Measurements from ENCODE around the gene SMIM38. TPM values are rescaled to one million over a fixed set of nuclear protein-coding genes. Genes with fewer than 3 reads are reported as not detected.

The SMIM38 gene
- polyA plus RNA-seq, 1 experiment = 0.09 TPM

- Histone ChIP-seq H3K27ac (ENCODE audit: low read depth, low read length) (no peak overlapping the region), H3K9me3 (ENCODE audit: control insufficient read depth, insufficient read depth, low read length) (peaks cover 16% of the 10 kb centered on the region), H3K27me3 (ENCODE audit: control insufficient read depth, insufficient read depth, low read length) (peaks cover 9% of the 10 kb centered on the region), H3K4me3 (ENCODE audit: low read depth, low read length) (no peak overlapping the region)
- TF ChIP-seq CTCF (IDR thresholded peaks at IDR 0.05; ENCODE audit: low read depth, low read length) = no peak
- no peak for DNase-seq (ENCODE audit: low read depth, low spot score)
- ChIA-PET CTCF (interaction anchor here (1.0 to 1.4 kb wide), 2 partner anchors 16 to 528 kb away, joined by 4 to 5 read pairs; no protein-coding TSS in a partner anchor), POLR2A (no interaction called here)
Measured at GRCh38 chr11:69115586-69116560, 39.9 kb upstream of the SMIM38 start.

DNA sequence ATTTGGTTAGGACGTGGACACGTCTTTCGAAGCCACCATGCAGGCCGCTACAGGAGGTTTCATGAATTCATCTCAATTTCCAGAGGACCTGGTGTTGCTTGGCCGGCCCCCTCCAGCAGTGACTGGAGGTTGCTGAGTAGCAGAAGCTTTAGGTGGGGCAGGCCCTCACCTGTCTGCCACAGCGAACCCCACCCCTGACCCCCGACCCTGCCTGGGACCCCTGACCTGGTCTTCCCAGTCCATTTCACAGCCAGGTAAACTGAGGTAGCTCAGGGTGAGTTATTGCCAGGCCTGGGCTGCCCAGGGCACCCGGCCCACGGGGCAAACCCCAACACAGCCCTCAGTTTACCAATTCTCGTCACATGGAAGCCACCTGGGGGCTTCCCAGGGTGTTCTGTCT lies 39.1 kb upstream of the SMIM38 start:
- DNase-seq (ENCODE audit: low read depth, low spot score) = no peak
- Histone ChIP-seq H3K27ac (ENCODE audit: low read depth, low read length) (no peak overlapping the region), H3K9me3 (ENCODE audit: control insufficient read depth, insufficient read depth, low read length) (peaks cover 16% of the 10 kb centered on the region), H3K27me3 (ENCODE audit: control insufficient read depth, insufficient read depth, low read length) (peaks cover 6% of the 10 kb centered on the region), H3K4me3 (ENCODE audit: low read depth, low read length) (no peak overlapping the region)
- CTCF ChIA-PET = no interaction called here
- no peak for TF ChIP-seq CTCF (IDR thresholded peaks at IDR 0.05; ENCODE audit: low read depth, low read length)
- POLR2A ChIA-PET = no interaction called here

GRCh38 chr11:69119190-69119589 lies 36.5 kb upstream of the SMIM38 start:
- TF ChIP-seq CTCF (IDR thresholded peaks at IDR 0.05; ENCODE audit: low read depth, low read length) = no peak

DNA sequence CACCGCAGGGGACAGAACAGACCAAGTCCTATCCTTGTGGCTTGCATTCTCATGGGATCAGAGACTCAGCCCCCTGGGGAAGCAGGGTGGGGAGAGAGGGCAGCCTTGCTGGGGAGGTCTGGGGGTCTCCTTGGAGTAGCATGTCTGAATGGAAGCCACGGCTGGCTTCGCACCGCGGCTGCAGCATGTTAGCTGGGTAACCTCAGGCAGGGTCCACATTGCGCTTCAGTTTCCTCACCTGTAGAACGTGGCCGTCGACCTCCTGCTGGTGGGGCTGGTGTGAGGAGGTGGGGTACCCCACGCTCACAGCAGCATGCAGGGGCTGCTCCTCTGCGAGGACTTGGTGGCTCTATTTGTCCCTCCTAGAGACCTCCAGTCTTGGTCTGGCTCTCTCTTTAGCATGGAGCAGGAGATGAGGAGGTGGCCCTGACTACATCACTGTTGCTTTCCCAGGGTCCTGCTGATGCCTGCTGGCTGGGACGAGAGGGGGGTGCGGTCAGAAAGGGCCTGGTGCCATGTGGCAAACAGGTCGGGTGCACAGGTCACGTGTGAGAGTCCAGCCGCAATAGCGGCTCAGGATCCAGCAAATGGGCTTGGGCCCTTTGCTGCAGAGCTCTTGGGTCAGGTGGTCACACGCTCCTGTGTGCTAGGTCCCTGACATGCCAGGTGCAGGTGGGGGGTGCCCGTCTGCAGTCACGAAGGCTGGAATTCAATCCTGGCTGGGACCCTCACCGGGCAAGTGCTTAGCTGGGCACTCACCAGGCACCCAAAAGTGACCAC lies 35.4 kb upstream of the SMIM38 start:
- Histone ChIP-seq H3K27me3 (ENCODE audit: control insufficient read depth, insufficient read depth, low read length) (no peaks in the 10 kb centered on the region), H3K4me3 (ENCODE audit: low read depth, low read length) (no peak overlapping the region), H3K27ac (ENCODE audit: low read depth, low read length) (no peak overlapping the region), H3K9me3 (ENCODE audit: control insufficient read depth, insufficient read depth, low read length) (peaks cover 16% of the 10 kb centered on the region)
- DNase-seq (ENCODE audit: low read depth, low spot score) = no peak
- CTCF ChIA-PET = no interaction called here
- POLR2A ChIA-PET = no interaction called here
- no peak for TF ChIP-seq CTCF (IDR thresholded peaks at IDR 0.05; ENCODE audit: low read depth, low read length)

More at GRCh38 chr11:69119190-69119589, 36.5 kb upstream of the SMIM38 start:
- Histone ChIP-seq H3K27ac (ENCODE audit: low read depth, low read length) (no peak overlapping the region), H3K9me3 (ENCODE audit: control insufficient read depth, insufficient read depth, low read length) (peaks cover 16% of the 10 kb centered on the region), H3K27me3 (ENCODE audit: control insufficient read depth, insufficient read depth, low read length) (peaks cover 5% of the 10 kb centered on the region), H3K4me3 (ENCODE audit: low read depth, low read length) (no peak overlapping the region)
- ChIA-PET CTCF (no interaction called here), POLR2A (no interaction called here)
- no peak for DNase-seq (ENCODE audit: low read depth, low spot score)

GRCh38 chr11:69121021-69121420 lies 34.7 kb upstream of the SMIM38 start:
- Histone ChIP-seq H3K4me3 (ENCODE audit: low read depth, low read length) (no peak overlapping the region), H3K27me3 (ENCODE audit: control insufficient read depth, insufficient read depth, low read length) (no peaks in the 10 kb centered on the region), H3K9me3 (ENCODE audit: control insufficient read depth, insufficient read depth, low read length) (peaks cover 16% of the 10 kb centered on the region), H3K27ac (ENCODE audit: low read depth, low read length) (no peak overlapping the region)
- ChIA-PET CTCF (no interaction called here), POLR2A (no interaction called here)
- no peak for DNase-seq (ENCODE audit: low read depth, low spot score)
- TF ChIP-seq CTCF (IDR thresholded peaks at IDR 0.05; ENCODE audit: low read depth, low read length) = no peak

All from AG04450 (cell line).